OCI-LY3 (cell line): ENCODE data around the gene EIF2AK3.
"Not testable (repeated sequence)": the region's sequence is repeated elsewhere in the genome, so short reads cannot be mapped to it uniquely, and the experiment has no call there.

Experiments
- H2AFZ ChIP-seq: fragments of 200-600, 300-600 bp; shearing (Covaris generic); 2 replicates; pipeline ENCODE4 v1.6.0; 2014; ENCODE audit warnings: antibody characterized with exemption, low read depth, low read length
- H3K27ac ChIP-seq: fragments of 200-600, 300-600 bp; sonication (generic); 2 replicates; pipeline ENCODE4 v1.5.1; 2014; ENCODE audit warnings: mild to moderate bottlenecking, low read length, moderate library complexity, mixed read lengths
- H3K27me3 ChIP-seq: fragments of 200-600, 300-600 bp; sonication (generic); 2 replicates; pipeline ENCODE4 v1.6.1; 2014; ENCODE audit warnings: low read depth, low read length, mixed read lengths
- H3K36me3 ChIP-seq: fragments of 200-600, 300-600 bp; sonication (generic); replicated peaks from 2 replicates; pipeline ENCODE3; 2014; ENCODE audit warnings: low read depth, low read length, mixed read lengths
- H3K4me1 ChIP-seq: fragments of 300-600, 200-600 bp; sonication (generic); 2 replicates; pipeline ENCODE4 v1.6.1; 2014; ENCODE audit warnings: low read length, mixed read lengths
- H3K4me2 ChIP-seq: fragments of 200-600, 300-600 bp; sonication (generic); 2 replicates; pipeline ENCODE4 v1.6.1; 2014; ENCODE audit warnings: low read length, mixed read lengths
- H3K4me3 ChIP-seq: fragments of 300-600, 200-600 bp; sonication (generic); 2 replicates; pipeline ENCODE4 v1.5.1; 2014; ENCODE audit warnings: antibody characterized with exemption, mild to moderate bottlenecking, low read length, moderate library complexity
- H3K79me2 ChIP-seq: fragments of 300-600, 200-600 bp; shearing (Covaris generic); 2 replicates; pipeline ENCODE4 v1.6.1; 2014; ENCODE audit warnings: mild to moderate bottlenecking, low read length, mixed read lengths
- H3K9ac ChIP-seq: fragments of 300-600, 200-600 bp; shearing (Covaris generic); 2 replicates; pipeline ENCODE4 v1.6.0; 2014; ENCODE audit warnings: mild to moderate bottlenecking, low read length, moderate library complexity
- H3K9me3 ChIP-seq: fragments of 200-600, 300-600 bp; shearing (Covaris generic); 2 replicates; pipeline ENCODE4 v1.6.1; 2014; ENCODE audit warnings: low read length, mixed read lengths; ENCODE audit not compliant: insufficient read depth
- H4K20me1 ChIP-seq: fragments of 200-600, 300-600 bp; sonication (generic); 2 replicates; pipeline ENCODE4 v1.6.1; 2016; ENCODE audit warnings: low read length, mixed read lengths; ENCODE audit not compliant: insufficient read depth
- CTCF ChIP-seq: fragments of 200-600, 300-600 bp; sonication (generic); IDR thresholded peaks from 2 replicates; pipeline ENCODE4 v1.5.1; 2014; ENCODE audit warnings: antibody characterized with exemption, low read length, low read depth
- EZH2phosphoT487 ChIP-seq: fragments of 200-600 bp; shearing (Covaris generic); IDR thresholded peaks from 2 replicates; pipeline ENCODE4 v1.6.1; 2018; ENCODE audit warnings: antibody characterized with exemption, mixed run types, low read depth

EIF2AK3 gene

GRCh38 chr2:88656690-88657089 is 29.4 kb upstream of the EIF2AK3 start:
- no peaks in the 10 kb centered on the region for H3K79me2 ChIP-seq
- H3K4me1 ChIP-seq: no peaks in the 10 kb centered on the region
- no peaks in the 10 kb centered on the region for H3K36me3 ChIP-seq
- H3K9ac ChIP-seq: no peak overlapping the region
- H3K27ac ChIP-seq: no peak overlapping the region
- H3K9me3 ChIP-seq: no peaks in the 10 kb centered on the region
- H4K20me1 ChIP-seq: no peaks in the 10 kb centered on the region
- H3K27me3 ChIP-seq: no peaks in the 10 kb centered on the region
- H3K4me2 ChIP-seq: no peak overlapping the region
- no peak overlapping the region for H3K4me3 ChIP-seq
- TF ChIP-seq CTCF (no peak), EZH2phosphoT487 (no peak)
- no peak overlapping the region for H2AFZ ChIP-seq

GRCh38 chr2:88654714-88655113 is 27.4 kb upstream of the EIF2AK3 start:
- Histone ChIP-seq H4K20me1 (no peaks in the 10 kb centered on the region), H3K9ac (no peak overlapping the region), H2AFZ (no peak overlapping the region), H3K36me3 (no peaks in the 10 kb centered on the region), H3K79me2 (no peaks in the 10 kb centered on the region), H3K4me2 (no peak overlapping the region), H3K27ac (no peak overlapping the region), H3K4me3 (no peak overlapping the region), H3K9me3 (no peaks in the 10 kb centered on the region), H3K27me3 (no peaks in the 10 kb centered on the region), H3K4me1 (no peaks in the 10 kb centered on the region)
- TF ChIP-seq EZH2phosphoT487: no peak
- no peak for TF ChIP-seq CTCF

- Histone ChIP-seq H3K79me2 (no peaks in the 10 kb centered on the region), H2AFZ (no peak overlapping the region), H3K36me3 (no peaks in the 10 kb centered on the region), H3K4me1 (no peaks in the 10 kb centered on the region), H3K4me2 (no peak overlapping the region), H4K20me1 (no peaks in the 10 kb centered on the region), H3K9ac (no peak overlapping the region), H3K27ac (no peak overlapping the region), H3K4me3 (no peak overlapping the region), H3K27me3 (no peaks in the 10 kb centered on the region), H3K9me3 (no peaks in the 10 kb centered on the region)
- no peak for TF ChIP-seq CTCF
- TF ChIP-seq EZH2phosphoT487: no peak
These were observed 24.4 kb upstream of the EIF2AK3 start for GRCh38 chr2:88651646-88652045.

- H3K36me3 ChIP-seq, H3K27ac ChIP-seq, H3K79me2 ChIP-seq, H3K9me3 ChIP-seq, H3K4me3 ChIP-seq, H3K9ac ChIP-seq, H2AFZ ChIP-seq, H4K20me1 ChIP-seq, H3K27me3 ChIP-seq, H3K4me1 ChIP-seq, H3K4me2 ChIP-seq: not testable (repeated sequence)
These were observed 18.1 kb upstream of the EIF2AK3 start for GRCh38 chr2:88645291-88645882.

- no peak overlapping the region for H2AFZ ChIP-seq
- H3K4me3 ChIP-seq: no peak overlapping the region
- H4K20me1 ChIP-seq: no peaks in the 10 kb centered on the region
- H3K27ac ChIP-seq: no peak overlapping the region
- H3K27me3 ChIP-seq: no peaks in the 10 kb centered on the region
- no peak for TF ChIP-seq CTCF
- TF ChIP-seq EZH2phosphoT487: no peak
- no peak overlapping the region for H3K9ac ChIP-seq
- no peaks in the 10 kb centered on the region for H3K4me1 ChIP-seq
- H3K9me3 ChIP-seq: 0 out of 2 replicates have a peak, but pooled peaks cover 4% of the 10 kb centered on the region
- H3K79me2 ChIP-seq: no peaks in the 10 kb centered on the region
- no peak overlapping the region for H3K4me2 ChIP-seq
- no peaks in the 10 kb centered on the region for H3K36me3 ChIP-seq
These were observed 15.0 kb upstream of the EIF2AK3 start for GRCh38 chr2:88642278-88642677.
